ENCODE data around the gene MGAT4B.

DNA sequence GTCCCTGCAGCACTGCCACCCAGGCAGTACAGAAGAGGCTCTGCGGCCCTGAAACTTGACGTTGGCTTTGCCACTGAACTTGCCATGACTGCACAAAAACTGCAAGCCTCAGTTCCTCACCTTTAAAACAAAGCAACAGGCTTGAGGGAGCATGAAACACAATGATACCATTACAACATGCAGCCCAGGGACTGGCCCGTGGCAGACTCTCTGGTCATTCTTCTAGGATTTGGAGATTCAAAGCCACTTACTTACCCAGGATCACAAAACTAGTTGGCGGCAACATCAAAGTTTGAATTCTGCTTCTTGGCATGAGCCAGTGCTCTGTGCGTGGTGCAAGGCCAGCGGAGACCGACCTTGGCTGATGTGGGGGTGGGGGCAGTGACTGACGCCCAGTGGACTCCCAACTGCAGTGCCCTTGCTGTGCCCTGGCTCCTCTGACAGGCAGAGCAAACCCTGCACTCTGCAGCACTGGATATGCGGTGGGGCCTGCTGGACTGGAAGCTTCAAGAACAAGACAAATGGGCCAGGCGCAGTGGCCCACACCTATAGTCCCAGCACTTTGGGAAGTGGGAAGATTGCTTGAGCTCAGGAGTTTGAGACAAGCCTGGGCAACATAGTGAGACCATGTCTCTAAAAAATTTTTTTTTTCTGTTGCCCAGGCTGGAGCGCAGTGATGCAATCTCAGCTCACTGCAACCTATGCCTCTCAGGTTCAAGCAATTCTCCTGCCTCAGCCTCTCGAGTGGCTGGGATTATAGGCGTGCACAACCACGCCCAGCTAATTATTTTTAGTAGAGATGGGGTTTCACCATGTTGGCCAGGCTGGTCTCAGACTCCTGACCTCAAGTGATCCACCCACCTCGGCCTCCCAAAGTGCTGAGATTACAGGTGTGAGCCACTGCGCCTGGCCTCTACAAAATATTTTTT lies 32.9 kb upstream of the MGAT4B start:
- TF ChIP-seq POLR2A (IDR thresholded peaks at IDR 0.05; ENCODE audit: low read depth, low read length) (peak; percentile 14), RAD21 (IDR thresholded peaks at IDR 0.05; ENCODE audit: low read length) (no peak), MXI1 (IDR thresholded peaks at IDR 0.05; ENCODE audit: borderline replicate concordance, low read depth, low read length) (no peak)
- TF ChIP-seq, protein P1, sequence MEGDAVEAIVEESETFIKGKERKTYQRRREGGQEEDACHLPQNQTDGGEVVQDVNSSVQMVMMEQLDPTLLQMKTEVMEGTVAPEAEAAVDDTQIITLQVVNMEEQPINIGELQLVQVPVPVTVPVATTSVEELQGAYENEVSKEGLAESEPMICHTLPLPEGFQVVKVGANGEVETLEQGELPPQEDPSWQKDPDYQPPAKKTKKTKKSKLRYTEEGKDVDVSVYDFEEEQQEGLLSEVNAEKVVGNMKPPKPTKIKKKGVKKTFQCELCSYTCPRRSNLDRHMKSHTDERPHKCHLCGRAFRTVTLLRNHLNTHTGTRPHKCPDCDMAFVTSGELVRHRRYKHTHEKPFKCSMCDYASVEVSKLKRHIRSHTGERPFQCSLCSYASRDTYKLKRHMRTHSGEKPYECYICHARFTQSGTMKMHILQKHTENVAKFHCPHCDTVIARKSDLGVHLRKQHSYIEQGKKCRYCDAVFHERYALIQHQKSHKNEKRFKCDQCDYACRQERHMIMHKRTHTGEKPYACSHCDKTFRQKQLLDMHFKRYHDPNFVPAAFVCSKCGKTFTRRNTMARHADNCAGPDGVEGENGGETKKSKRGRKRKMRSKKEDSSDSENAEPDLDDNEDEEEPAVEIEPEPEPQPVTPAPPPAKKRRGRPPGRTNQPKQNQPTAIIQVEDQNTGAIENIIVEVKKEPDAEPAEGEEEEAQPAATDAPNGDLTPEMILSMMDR (conservative IDR thresholded peaks at IDR 0.05; ENCODE audit: low read depth, low read length) = no peak
- TF ChIP-seq, protein P2, sequence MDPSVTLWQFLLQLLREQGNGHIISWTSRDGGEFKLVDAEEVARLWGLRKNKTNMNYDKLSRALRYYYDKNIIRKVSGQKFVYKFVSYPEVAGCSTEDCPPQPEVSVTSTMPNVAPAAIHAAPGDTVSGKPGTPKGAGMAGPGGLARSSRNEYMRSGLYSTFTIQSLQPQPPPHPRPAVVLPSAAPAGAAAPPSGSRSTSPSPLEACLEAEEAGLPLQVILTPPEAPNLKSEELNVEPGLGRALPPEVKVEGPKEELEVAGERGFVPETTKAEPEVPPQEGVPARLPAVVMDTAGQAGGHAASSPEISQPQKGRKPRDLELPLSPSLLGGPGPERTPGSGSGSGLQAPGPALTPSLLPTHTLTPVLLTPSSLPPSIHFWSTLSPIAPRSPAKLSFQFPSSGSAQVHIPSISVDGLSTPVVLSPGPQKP (IDR thresholded peaks at IDR 0.05; ENCODE audit: borderline replicate concordance, low read depth, low read length) = no peak

All from IMR-90 (cell line).